DND-41 (cell line): Measurements from ENCODE around the gene FAM217A.

Experiments used
- CTCF ChIP-seq: IDR thresholded peaks from 2 replicates; pipeline ENCODE4 v1.5.1; 2012; ENCODE audit warnings: borderline replicate concordance, low read length, moderate library complexity, mild to moderate bottlenecking; ENCODE audit not compliant: poor library complexity, severe bottlenecking; ENCODE audit errors: extremely low read depth
- EZH2 ChIP-seq: IDR thresholded peaks from 3 replicates; pipeline ENCODE4 v1.6.1; 2012; ENCODE audit warnings: borderline replicate concordance, low read depth, mild to moderate bottlenecking, moderate library complexity, low read length, inconsistent platforms; ENCODE audit not compliant: severe bottlenecking

- TF ChIP-seq CTCF = peak; percentile 54
- no peak for TF ChIP-seq EZH2
Measured at GRCh38 chr6:4021133-4021853, 57.6 kb downstream of the FAM217A start.
